SU-DHL-6 (cell line): ENCODE results near the gene CAMK1D.

Source experiments
- H2AFZ ChIP-seq: fragments of 200-600 bp; sonication (generic); 2 replicates; pipeline ENCODE4 v1.6.1; 2014; ENCODE audit warnings: low read depth, mild to moderate bottlenecking, moderate library complexity, mixed read lengths, antibody characterized with exemption, low read length; ENCODE audit not compliant: severe bottlenecking
- H3F3A ChIP-seq: fragments of 200-600 bp; shearing (Covaris generic); 2 replicates; pipeline ENCODE4 v1.6.0; 2016; ENCODE audit warnings: antibody characterized with exemption, mild to moderate bottlenecking; ENCODE audit not compliant: insufficient read depth
- H3K27ac ChIP-seq: fragments of 200-600 bp; sonication (generic); 2 replicates; pipeline ENCODE4 v1.5.1; 2016; ENCODE audit warnings: low read depth, mild to moderate bottlenecking, low read length, moderate library complexity, mixed read lengths
- H3K27me3 ChIP-seq: fragments of 200-600 bp; sonication (generic), shearing (Covaris generic); 2 replicates; pipeline ENCODE4 v1.6.0; 2014; ENCODE audit warnings: mild to moderate bottlenecking, low read length
- H3K36me3 ChIP-seq: fragments of 200-600 bp; sonication (generic); 2 replicates; pipeline ENCODE4 v1.6.1; 2014; ENCODE audit warnings: mild to moderate bottlenecking, low read length, mixed read lengths
- H3K4me2 ChIP-seq: fragments of 300-600, 200-600 bp; shearing (Covaris generic), sonication (generic); 2 replicates; pipeline ENCODE4 v1.6.0; 2014; ENCODE audit warnings: low read length, low read depth, mild to moderate bottlenecking; ENCODE audit not compliant: poor library complexity, severe bottlenecking
- H3K4me3 ChIP-seq: fragments of 200-600 bp; sonication (generic); 2 replicates; pipeline ENCODE4 v1.5.1; 2014; ENCODE audit warnings: antibody characterized with exemption, low read length, mild to moderate bottlenecking, mixed read lengths; ENCODE audit not compliant: insufficient read depth, poor library complexity, severe bottlenecking
- H3K79me2 ChIP-seq: fragments of 200-600 bp; sonication (generic); 2 replicates; pipeline ENCODE4 v1.6.1; 2014; ENCODE audit warnings: mild to moderate bottlenecking, low read length, moderate library complexity; ENCODE audit not compliant: insufficient read depth
- H3K9ac ChIP-seq: fragments of 200-600 bp; sonication (generic); 2 replicates; pipeline ENCODE4 v1.7.0; 2014; ENCODE audit warnings: mild to moderate bottlenecking, low read length
- H3K9me2 ChIP-seq: fragments of 200-600 bp; sonication (generic); replicated peaks from 2 replicates; pipeline ENCODE4 v1.6.1; 2014; ENCODE audit warnings: low read length; ENCODE audit not compliant: insufficient read depth
- H3K9me3 ChIP-seq: fragments of 200-600 bp; sonication (generic); 2 replicates; pipeline ENCODE4 v1.6.1; 2014; ENCODE audit warnings: low read length, mixed read lengths; ENCODE audit not compliant: insufficient read depth
- H4K20me1 ChIP-seq: fragments of 200-600 bp; sonication (generic); 2 replicates; pipeline ENCODE4 v1.6.1; 2014; ENCODE audit warnings: low read depth, mild to moderate bottlenecking, antibody characterized with exemption, low read length, moderate library complexity, mixed read lengths
- CTCF ChIP-seq: fragments of 200-600 bp; sonication (generic); IDR thresholded peaks from one replicate; pipeline ENCODE4 v1.5.1; 2017; ENCODE audit warnings: antibody characterized with exemption, mild to moderate bottlenecking, low read length, moderate library complexity; ENCODE audit not compliant: insufficient read depth, poor library complexity, severe bottlenecking
- EZH2phosphoT487 ChIP-seq: fragments of 200-600 bp; sonication (generic), shearing (Covaris generic); conservative IDR thresholded peaks from 2 replicates; pipeline ENCODE4 v1.6.1; 2018; ENCODE audit warnings: mild to moderate bottlenecking, antibody characterized with exemption, low read length, moderate library complexity, mixed read lengths

The CAMK1D gene

GRCh38 chr10:12412666-12413368 lies 63.5 kb downstream of the CAMK1D start:
- no peaks in the 10 kb centered on the region for H3K9me2 ChIP-seq
- H3K9ac ChIP-seq, result no peak overlapping the region
- TF ChIP-seq CTCF, result no peak
- no peak for TF ChIP-seq EZH2phosphoT487
- H3K4me3 ChIP-seq, result no peak overlapping the region
- H2AFZ ChIP-seq, result no peak overlapping the region
- peaks cover 9% of the 10 kb centered on the region; the same call in 1 of the 2 replicates for H3F3A ChIP-seq
- H3K27me3 ChIP-seq, result no peaks in the 10 kb centered on the region
- H3K4me2 ChIP-seq, result no peak overlapping the region
- H3K9me3 ChIP-seq, result no peaks in the 10 kb centered on the region
- peaks cover 18% of the 10 kb centered on the region; the same call in 1 of the 2 replicates for H4K20me1 ChIP-seq
- H3K36me3 ChIP-seq, result no peaks in the 10 kb centered on the region; the same call in 1 of the 2 replicates
- peaks cover 94% of the 10 kb centered on the region for H3K79me2 ChIP-seq
- no peak overlapping the region for H3K27ac ChIP-seq

- Histone ChIP-seq H3K9me2 (no peaks in the 10 kb centered on the region), H3K27ac (no peak overlapping the region), H4K20me1 (peaks cover 18% of the 10 kb centered on the region; the same call in 1 of the 2 replicates), H3K4me2 (no peak overlapping the region), H3K27me3 (no peaks in the 10 kb centered on the region), H3K9ac (no peak overlapping the region), H3K36me3 (no peaks in the 10 kb centered on the region; the same call in 1 of the 2 replicates), H3K79me2 (peaks cover 96% of the 10 kb centered on the region), H3K9me3 (no peaks in the 10 kb centered on the region), H2AFZ (no peak overlapping the region), H3K4me3 (no peak overlapping the region), H3F3A (peaks cover 9% of the 10 kb centered on the region; the same call in 1 of the 2 replicates)
- TF ChIP-seq CTCF (no peak), EZH2phosphoT487 (no peak)
These were observed 64.0 kb downstream of the CAMK1D start for GRCh38 chr10:12413369-12413711.

GRCh38 chr10:12414278-12414989 lies 65.1 kb downstream of the CAMK1D start:
- no peaks in the 10 kb centered on the region for H3K9me3 ChIP-seq
- H3K9ac ChIP-seq, result no peak overlapping the region
- H3K4me3 ChIP-seq, result no peak overlapping the region
- no peak overlapping the region for H3K4me2 ChIP-seq
- peaks cover 20% of the 10 kb centered on the region for H3F3A ChIP-seq
- H3K27ac ChIP-seq, result no peak overlapping the region
- H3K79me2 ChIP-seq, result peaks cover 96% of the 10 kb centered on the region
- no peak overlapping the region for H2AFZ ChIP-seq
- no peaks in the 10 kb centered on the region; the same call in 1 of the 2 replicates for H3K36me3 ChIP-seq
- TF ChIP-seq EZH2phosphoT487, result no peak
- TF ChIP-seq CTCF, result no peak
- no peaks in the 10 kb centered on the region for H3K9me2 ChIP-seq
- H3K27me3 ChIP-seq, result no peaks in the 10 kb centered on the region
- H4K20me1 ChIP-seq, result peaks cover 23% of the 10 kb centered on the region; the same call in 1 of the 2 replicates
